Measurements from ENCODE around the gene SH2D4B.
"Not testable (repeated sequence)": the region's sequence is repeated elsewhere in the genome, so short reads cannot be mapped to it uniquely, and the experiment has no call there.

SH2D4B gene

DNA sequence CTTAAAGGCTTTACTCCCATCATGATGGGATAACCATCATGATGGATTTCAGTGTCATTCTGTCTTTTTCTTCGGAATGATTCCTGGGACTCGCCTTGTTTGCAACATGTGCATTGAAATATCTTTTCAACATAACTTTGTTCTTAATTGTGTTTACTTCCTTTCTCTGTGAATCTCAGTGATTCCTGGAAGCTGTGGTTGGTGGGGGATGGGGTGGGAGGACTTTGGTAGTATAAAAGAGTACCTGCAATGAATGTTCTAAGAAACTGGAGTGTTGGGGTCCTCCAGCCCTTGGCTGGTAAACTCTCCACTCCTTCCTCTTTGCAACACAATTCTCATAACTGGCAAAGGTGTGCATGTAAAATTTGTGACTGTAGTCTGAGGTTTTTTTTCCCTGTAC is 11.5 kb upstream of the SH2D4B start:
- DNase-seq (ENCODE audit: low read depth) = no peak

DNA sequence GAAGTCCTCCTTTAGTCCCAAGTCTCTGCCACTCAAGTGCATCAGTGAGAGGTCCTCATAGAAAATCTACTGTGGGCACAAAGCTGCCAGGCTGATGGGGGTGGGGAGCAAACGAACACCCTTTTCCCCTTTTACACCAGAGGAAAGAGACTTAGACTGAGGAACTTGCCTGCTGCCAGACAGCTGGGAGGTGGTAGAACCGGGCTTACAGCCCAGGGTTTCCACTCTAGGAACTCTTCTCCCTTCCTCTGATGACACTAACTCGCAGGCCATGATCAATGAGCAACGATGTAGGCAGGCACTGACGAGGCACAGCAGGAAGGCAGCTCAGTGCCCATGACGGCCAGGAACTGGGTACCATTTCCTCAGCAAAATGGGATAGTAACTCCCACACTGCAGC is 11.0 kb upstream of the SH2D4B start:
- DNase-seq (ENCODE audit: low read depth) = no peak

DNA sequence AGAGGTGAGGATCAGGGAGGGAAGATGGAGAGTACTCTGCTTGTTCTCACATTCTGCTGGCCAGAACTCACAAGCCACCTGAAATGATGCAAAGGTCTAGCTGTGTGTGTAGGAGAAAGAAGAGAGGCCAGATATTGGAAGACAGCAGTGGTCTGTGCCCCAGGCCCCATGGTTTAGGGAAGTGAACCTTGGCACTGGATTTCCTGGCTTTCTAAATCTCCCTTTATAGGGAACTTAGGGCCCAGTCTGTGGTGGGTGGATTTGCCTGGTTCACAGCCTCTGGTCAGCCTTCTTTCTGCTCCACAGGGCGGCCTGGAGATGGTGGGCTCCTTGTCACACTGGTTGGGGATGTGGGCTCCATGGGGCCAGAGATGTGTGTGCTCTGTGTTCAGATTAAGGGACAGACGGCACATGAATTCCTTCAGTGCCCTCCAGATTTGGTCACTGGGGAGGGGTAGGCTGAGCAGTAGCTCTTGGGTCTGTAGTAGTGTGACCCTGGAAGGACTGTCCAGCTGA is 9.5 kb upstream of the SH2D4B start:
- DNase-seq (ENCODE audit: low read depth) = no peak

DNA sequence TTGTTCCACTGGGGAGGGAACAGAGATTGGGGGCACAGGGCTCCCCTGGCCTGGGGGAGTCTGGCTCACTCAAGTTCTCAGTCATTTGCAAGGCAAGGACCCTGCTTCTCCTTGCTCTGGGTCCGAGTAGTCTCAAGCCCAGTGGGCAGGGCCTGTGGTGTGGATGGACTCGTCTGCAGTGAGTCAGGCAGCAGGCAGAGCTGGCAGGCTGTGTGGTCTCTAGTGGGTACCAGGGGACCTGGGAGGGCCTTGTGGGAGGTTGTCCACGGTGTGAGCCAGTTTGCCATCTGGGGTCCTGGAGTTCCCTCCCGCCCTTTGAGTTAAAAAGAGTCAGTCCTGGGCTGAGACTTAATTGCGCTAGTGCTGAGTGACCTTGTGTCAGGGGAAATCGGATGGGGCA is 8.8 kb upstream of the SH2D4B start:
- no peak for DNase-seq (ENCODE audit: low read depth)

DNA sequence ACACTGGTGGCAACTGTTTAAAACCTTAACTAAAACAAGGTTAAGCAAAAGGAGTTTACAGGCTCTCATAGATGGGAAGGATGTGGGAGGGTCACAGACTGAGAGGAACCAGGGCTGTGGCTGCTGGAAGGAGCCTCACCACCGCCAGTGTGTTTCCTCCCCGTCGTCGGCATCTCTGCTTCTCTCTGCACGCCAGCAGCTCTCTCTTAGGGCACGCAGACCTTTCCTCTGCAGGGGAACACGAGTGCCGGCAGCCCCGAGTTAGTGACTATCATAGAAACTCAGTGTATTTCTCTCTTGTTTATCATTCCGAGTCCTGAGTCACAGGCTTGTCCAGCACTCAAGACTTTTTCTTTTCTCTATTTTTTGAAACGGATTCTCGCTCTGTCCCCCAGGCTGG is 8.1 kb upstream of the SH2D4B start:
- no peak for DNase-seq (ENCODE audit: low read depth)

DNA sequence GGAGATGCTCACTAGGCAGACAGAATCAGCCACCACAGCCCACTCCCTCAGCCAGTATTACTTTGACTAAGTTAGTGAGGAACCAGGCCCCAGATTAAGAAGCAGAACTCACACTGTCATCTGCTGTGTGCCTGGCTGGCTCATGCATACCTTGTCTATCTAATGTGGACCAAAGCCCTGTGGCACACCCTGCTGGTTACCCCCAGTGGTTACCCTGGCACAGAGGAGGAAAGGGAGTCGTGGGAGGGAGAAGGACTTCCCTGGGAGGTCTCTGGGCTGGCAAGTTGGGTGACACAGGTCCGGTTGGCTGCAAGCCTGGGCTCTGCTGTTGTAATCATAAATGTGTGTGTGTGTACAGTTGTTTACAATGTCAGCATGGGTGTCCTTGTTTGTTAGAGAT is 7.5 kb upstream of the SH2D4B start:
- no peak for DNase-seq (ENCODE audit: low read depth)

DNA sequence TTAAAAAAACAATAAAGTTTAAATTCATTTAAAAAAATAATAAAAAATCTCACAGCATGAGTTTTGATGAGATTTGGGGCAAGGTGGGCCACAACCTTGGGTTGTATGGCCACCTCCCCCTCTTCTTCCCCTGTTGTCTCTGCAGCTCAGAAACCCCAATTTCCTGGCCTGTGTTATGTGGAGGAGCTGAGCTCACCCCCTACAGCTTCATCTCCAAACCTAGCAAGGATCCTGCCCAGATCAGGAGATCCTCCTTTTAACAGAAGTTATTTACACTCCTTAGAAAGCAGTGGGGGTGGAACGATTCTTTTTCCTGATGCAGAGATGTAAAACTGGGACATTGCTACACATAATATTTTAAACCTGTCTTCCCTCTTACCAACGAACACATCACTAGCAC is 6.9 kb upstream of the SH2D4B start:
- DNase-seq (ENCODE audit: low read depth) = no peak

DNA sequence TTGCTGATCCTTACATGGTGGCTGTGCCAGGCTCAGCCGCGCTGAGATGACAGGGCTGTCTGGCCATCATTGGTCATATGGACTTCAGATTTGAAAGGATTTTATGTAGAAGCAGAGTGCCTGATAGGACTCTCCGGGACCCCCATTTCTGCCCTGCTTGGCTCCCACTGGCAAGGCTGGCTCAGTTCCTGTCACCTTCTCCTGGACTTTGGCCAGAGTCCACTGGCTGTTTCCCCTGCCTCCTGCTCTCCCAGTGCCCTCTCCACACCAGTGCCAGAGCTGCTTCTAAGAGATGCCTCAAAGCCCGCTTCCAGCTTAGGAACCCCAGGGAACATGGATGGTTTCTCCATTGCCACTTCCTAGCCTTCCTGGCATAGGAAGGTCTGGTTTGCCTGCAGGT is 5.1 kb upstream of the SH2D4B start:
- no peak for DNase-seq (ENCODE audit: low read depth)

DNA sequence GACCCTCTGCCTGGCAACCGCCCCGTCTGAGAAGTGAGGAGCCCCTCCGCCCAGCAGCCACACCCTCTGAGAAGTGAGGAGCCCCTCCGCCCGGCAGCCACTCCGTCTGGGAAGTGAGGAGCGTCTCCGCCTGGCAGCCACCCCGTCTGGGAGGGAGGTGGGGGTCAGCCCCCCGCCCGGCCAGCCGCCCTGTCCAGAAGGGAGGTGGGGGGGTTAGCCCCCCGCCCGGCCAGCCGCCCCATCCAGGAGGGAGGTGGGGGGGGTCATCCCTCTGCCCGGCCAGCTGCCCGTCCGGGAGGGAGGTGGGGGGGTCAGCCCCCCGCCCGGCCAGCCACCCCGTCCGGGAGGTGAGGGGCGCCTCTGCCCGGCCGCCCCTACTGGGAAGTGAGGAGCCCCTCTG is 3.6 kb upstream of the SH2D4B start:
- not testable (repeated sequence) for DNase-seq (ENCODE audit: low read depth)

DNA sequence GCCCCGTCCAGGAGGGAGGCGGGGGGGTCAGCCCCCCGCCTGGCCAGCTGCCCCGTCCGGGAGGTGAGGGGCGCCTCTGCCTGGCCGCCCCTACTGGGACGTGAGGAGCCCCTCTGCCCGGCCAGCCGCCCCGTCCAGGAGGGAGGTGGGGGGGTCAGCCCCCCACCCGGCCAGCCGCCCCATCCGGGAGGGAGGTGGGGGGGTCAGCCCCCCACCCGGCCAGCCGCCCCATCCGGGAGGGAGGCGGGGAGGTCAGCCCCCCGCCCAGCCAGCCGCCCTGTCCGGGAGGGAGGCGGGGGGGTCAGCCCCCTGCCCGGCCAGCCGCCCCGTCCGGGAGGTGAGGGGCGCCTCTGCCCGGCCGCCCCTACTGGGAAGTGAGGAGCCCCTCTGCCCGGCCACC is 3.1 kb upstream of the SH2D4B start:
- DNase-seq (ENCODE audit: low read depth) = not testable (repeated sequence)

DNA sequence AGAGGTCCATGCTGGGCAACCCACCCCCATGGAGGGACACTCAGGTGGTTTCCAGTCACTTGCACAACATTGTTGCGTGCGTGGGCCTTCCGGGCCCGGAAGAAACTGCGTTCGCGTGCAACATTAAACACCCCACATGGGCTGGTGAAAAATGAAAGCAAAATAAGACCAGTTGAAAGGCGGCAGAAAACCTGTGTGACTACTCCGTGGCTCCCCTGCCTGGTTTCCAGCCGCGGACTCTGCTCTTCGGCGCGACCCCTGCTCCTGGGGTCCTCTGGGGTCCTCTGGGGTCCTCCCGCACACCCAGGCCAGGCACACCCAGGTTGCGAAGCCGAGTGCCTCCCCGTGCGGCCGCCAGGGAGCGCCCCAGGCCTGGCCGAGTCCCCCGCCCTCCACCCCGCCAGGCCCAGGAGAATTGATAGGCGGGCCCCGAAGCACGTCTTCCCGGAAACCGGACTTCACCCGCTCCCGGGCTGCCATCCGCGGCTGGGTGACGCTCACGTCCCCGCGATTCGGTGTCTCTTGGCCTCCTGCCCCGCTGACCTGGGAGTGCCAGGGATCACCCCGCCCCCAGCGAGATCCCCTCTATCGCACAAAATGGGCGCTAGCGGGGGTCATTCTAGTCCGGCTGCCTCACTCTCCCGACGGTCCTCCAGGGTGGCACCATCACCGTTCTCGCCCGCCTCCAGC is 1.9 kb upstream of the SH2D4B start:
- DNase-seq (ENCODE audit: low read depth) = no peak

DNA sequence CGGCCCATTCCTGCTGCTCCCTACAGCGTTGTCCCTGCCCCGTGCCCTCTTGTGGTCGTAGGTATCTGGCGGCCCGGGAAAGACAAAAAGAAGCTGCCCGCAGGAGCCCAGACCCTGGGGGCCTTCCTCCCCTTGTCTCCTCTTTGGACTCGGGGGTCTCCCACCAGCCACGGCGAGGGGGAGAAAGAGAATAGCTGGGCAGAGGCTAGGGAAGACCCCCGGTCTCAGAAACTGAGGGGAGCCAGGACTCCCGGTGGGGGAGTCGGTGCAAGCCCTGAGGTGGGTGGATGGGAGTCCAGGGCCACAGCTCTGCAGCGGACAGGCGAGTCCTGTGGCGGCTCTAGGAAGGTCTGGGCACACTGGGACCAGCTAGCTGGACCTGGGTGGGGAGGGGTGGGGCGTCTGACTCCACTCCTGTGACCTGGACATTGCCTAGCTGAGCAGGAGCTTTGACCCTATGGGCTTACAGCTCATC is 1.3 kb upstream of the SH2D4B start:
- DNase-seq (ENCODE audit: low read depth) = no peak

DNA sequence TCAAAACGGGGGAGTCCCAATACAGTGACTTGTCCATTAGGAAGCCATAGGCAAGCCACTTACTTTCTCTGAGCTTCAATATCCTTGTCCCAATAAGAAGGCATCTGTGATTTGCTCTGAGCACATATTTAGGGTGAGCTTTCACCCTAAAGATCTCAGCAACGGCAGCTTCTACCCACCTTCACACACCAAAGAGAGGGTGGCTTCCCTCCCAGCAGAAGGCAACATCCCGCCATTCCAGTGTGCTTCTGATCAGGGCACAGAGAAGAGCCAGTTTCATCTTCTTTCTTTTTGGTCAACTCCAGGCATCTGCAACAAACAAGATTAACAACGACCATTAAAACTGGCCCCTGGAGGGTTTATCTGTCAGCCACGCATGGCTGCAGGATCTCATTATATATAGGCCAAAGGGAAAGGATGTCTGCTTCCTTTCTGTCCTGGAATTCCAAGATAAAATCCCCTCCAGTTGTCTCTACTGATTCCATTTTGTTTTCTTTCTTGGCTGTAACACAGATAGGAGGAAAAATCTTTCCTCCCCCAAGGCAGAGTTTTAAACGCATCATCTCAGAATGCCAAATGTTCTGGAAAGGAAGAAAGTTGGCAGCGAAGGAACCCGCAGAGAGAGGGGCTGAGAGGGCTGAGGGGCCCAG is 491 bp upstream of the SH2D4B start:
- DNase-seq (ENCODE audit: low read depth) = no peak

DNA sequence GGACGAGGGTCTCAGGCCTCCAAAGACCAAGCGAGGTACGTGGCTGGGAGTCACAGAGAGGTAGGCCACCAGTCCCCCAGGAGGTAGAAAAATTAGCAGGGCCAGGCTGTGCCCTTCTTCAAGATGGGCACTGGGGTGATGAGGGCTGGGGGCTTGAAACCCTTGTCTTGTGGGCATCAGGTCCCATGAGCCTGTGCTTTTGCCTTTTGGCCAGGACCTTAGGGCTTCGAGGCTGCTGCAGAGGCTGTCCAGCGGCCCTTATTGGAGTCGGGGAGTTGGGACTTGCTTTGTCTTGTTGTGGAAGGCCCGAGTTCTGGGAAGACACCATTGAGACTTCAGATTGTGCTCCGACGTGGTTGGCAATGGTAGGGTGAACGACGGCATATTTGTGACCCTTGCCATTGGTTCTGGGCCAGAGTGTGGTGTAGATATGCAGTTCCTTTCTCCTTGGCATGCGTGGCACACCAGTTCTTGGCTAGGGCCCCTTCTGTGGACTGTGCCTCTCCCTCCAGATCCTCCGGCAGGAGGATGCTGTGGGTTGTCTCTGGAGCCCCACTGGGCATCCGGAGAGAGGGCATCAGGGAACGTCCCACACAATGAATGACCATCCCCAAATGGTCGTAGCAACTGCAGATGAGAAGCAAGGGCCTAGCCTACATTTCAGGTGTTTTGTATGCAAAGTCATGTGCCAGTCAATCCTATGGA is 931 bp downstream of the SH2D4B start:
- DNase-seq (ENCODE audit: low read depth) = no peak

DNA sequence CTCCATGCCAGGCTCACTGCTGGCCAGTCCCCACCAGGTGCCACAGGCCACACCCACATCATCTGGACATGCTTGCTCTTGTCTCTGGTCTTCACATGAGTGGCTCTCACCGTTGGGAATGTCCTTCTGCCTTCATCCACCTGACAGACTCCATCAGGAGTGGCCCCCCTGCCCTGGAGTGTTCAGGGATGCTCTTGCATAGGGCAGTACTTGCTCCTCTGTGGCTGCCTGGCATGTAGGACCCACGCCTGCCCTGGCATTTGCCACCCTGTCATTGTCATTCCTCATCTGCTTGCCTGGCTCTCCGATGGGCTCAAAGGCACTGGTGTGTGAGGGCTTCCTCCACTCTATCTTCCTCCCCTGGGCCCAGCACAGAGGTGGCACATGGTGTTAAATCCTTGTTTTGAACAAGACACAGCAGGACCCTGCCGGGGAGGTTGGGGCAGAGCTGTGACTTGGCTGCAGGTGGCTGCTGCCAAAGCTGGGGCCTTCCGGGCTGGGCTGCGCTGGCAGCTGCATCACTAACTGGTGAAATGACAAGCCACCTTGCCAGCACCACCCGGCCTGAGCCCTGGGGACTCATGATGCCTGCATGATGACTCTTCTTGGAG is 1.8 kb downstream of the SH2D4B start:
- DNase-seq (ENCODE audit: low read depth) = no peak

DNA sequence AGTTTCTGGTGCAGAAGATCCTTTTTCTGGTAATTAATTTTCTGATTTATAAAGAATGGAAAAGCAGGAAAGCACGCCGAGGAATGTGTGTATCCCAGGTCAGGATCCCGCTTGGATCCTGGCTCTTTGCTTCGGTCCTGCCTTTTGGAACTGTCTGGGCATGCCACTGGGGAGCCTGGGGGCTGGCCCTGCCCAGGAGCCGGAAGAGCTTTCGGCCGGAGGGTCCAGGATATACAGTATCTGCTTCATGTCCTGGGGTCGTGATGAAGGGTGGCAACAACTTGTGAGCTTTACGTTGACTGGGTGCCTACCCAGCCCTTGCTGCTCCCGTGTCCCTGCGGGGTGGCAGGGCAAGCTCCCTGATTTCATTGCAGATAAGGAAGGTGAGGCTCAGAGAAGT is 2.4 kb downstream of the SH2D4B start:
- no peak for DNase-seq (ENCODE audit: low read depth)

DNA sequence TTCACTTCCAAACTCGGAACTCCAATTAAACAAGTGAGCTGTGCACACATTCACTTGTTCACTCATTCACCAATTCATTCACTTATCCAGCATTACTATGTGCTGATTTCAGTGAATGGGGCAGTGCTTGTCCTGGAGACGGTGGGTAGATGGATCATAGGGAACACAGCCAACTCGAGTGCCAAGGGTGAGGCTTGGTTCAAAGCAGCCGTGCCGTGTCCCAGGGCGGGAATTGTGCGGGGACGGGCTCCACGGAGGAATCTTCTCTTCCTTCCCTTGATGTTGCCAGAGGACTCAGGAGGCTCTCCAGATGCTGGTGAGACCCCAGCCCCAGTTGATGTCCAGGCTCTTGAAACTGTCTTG is 2.9 kb downstream of the SH2D4B start:
- no peak for DNase-seq (ENCODE audit: low read depth)

DNA sequence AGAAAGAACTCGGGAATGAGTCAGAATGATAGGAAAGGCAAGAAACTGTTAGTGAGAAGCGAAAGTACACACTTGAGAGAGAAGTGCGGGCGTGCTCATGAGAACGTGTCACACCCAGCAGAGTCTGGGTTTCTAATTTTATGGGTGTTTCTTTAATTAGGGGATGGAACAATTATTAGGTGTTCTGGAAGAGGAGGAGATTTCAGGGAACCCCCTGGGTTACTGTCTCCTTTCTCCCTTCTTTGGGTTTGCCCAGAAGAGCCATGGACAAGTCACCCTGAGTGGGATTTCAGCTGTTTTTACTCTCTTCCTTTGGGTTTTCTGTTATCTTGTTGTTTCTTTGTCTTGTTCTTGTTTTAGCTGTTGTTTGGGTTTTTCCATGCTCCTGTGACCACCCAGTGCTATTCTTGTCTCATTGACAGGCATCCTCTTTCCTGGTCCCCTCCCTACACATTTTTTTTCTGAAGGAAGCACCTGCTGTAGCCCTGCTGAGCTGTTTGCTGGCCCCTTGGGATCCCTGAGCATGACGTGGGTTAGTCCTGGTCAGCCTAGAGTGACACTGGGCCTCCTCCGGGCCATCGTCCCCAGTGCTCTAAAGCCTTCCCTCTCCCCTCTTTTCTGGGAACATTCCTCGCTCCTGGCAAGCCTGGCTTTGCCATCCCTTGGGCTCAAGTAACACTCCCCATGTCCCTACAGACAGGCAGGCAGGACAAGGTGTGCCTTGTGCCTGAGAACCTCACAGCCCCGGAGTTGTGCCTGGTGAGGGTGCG is 3.5 kb downstream of the SH2D4B start:
- DNase-seq (ENCODE audit: low read depth) = no peak

DNA sequence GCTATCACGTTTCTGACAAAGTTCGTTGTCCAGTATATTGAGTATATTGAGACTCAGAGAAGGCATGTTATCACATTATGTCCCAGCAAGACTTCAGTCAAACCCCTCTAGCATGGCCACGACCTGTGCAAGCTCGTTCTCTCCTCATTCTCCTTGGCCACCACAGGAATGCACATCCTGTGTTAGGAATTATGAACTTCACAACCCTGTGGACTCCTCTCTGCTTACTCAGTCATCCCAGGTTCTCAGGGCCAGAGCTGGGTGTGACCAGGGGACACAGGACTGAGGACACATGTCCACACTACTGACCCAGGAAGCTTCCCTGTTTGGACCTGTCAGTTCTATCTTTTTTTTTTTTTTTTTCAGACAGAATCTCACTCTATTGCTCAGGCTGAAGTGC is 4.4 kb downstream of the SH2D4B start:
- DNase-seq (ENCODE audit: low read depth) = peak; percentile 27

DNA sequence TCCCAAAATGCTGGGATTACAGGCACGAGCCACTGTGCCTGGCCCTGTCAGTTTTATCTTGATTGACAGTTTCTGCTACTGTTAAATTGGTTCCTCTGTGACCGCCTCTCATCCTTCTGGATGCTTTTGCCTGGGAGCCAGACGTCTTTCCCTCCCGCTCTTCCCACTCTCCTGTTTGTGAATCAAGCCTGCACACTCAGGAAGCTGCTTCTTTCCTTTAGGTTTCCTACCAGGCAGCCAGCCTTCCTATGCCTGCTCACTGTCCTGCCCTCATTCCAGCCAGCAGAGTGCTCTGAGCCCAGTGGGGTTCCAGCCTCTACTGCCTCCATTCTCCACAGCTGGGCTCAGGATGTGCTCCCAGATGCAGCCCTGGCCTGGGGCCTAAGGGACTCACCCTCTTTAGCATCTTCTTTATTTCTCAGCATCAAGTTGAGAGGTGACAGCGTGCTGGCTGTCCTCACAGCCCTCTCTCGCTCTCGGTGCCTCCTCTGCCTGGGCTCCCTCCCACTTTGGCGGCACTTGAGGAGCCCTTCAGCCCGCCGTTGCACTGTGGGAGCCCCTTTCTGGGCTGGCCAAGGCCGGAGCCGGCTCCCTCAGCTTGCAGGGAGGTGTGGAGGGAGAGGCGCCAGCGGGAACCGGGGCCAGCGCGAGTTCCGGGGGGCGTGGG is 5.1 kb downstream of the SH2D4B start:
- no peak for DNase-seq (ENCODE audit: low read depth)

DNA sequence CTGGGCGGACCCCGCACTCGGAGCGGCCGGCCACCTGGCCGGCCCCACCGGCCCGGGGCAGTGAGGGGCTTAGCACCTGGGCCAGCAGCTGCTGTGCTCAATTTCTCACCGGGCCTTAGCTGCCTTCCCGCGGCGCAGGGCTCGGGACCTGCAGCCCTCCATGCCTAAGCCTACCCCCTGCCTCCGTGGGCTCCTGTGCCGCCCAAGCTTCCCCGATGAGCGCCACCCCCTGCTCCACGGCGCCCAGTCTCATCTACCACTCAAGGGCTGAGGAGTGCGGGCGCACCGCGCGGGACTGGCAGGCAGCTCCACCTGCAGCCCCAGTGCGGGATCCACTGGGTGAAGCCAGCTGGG is 5.6 kb downstream of the SH2D4B start:
- not testable (repeated sequence) for DNase-seq (ENCODE audit: low read depth)
